Upper lobe of right lung (tissue), 1 donor: Measurements from ENCODE around the gene FABP1. TPM values are rescaled to one million over a fixed set of nuclear protein-coding genes. Genes with fewer than 3 reads are reported as not detected.

Source experiments
- ATAC-seq: fragments of 200-7000 bp; cut with Tn5 transposase; one replicate; pipeline ENCODE4 v1.9.1; 2020; ENCODE audit warnings: mild to moderate bottlenecking, moderate library complexity
- DNase-seq: peaks from one replicate; pipeline ENCODE4 v3.0.0-alpha.2; 2020
- H3K27ac ChIP-seq: fragments of 200-600 bp; one replicate; pipeline ENCODE4 v1.8.0; 2022
- H3K27me3 ChIP-seq: fragments of 200-600 bp; one replicate; pipeline ENCODE4 v1.8.0; 2022; ENCODE audit warnings: mild to moderate bottlenecking
- H3K36me3 ChIP-seq: fragments of 200-600 bp; one replicate; pipeline ENCODE4 v1.8.0; 2022
- H3K4me1 ChIP-seq: fragments of 200-600 bp; one replicate; pipeline ENCODE4 v1.8.0; 2022
- H3K4me3 ChIP-seq: fragments of 200-600 bp; one replicate; pipeline ENCODE4 v1.8.0; 2022; ENCODE audit warnings: mild to moderate bottlenecking
- H3K9me3 ChIP-seq: fragments of 200-600 bp; one replicate; pipeline ENCODE4 v1.8.0; 2022
- CTCF ChIP-seq: fragments of 200-600 bp; IDR thresholded peaks from one replicate; pipeline ENCODE4 v1.8.0; 2022; ENCODE audit warnings: antibody characterized with exemption
- intact Hi-C: fragments of 100-400 bp; cut with DNase I; formaldehyde crosslinking; loops from one replicate; pipeline ENCODE4 v1.11.0; 2022
- long read RNA-seq: library from polyadenylated mRNA; unstranded; transcript quantifications from one replicate; pipeline ENCODE4 v2.0.0, GENCODE V29; 2021
- total RNA-seq: library from RNA; stranded (reverse); fragmentation: NEBNext Ultra II Directional; extraction: Animal tissue kit (Norgen Biotek cat#: 25700); gene quantifications from one replicate; pipeline ENCODE4 v1.2.1, GENCODE V29; 2021
- donor health status: DM: no; HTN: yes; CAD: no; lungs with severe emphysema.

Gene FABP1
- total RNA-seq, result not detected
- long read RNA-seq, result 0 reads

- intact Hi-C loops, result no loop called here
- no peak within 1 kb of the TSS for H3K4me3 ChIP-seq
- H3K4me1 ChIP-seq, result no peaks in the 10 kb centered on the region
- DNase-seq (no peak), ATAC-seq (no peak)
- H3K27me3 ChIP-seq, result no peaks in the 10 kb centered on the region
- no peak for TF ChIP-seq CTCF
- H3K36me3 ChIP-seq, result no peaks in the 10 kb centered on the region
- H3K9me3 ChIP-seq, result no peaks in the 10 kb centered on the region
- no peak within 1 kb of the TSS for H3K27ac ChIP-seq
Measured at GRCh38 chr2:88127888-88128653, at the start of gene FABP1. FABP1 (minus strand) TSS chr2:88128062; CDS start chr2:88128017, 45 bp downstream.

GRCh38 chr2:88177556-88177955 lies 49.7 kb upstream of the FABP1 start:
- H3K4me1 ChIP-seq, result no peaks in the 10 kb centered on the region
- no peak overlapping the region for H3K4me3 ChIP-seq
- H3K27me3 ChIP-seq, result no peaks in the 10 kb centered on the region
- ATAC-seq, result peak; percentile 44
- H3K36me3 ChIP-seq, result peaks cover 7% of the 10 kb centered on the region
- intact Hi-C loops, result no loop called here
- H3K27ac ChIP-seq, result no peak overlapping the region
- no peak for TF ChIP-seq CTCF
- DNase-seq, result no peak
- no peaks in the 10 kb centered on the region for H3K9me3 ChIP-seq

- Histone ChIP-seq H3K9me3 (no peaks in the 10 kb centered on the region), H3K4me1 (peaks cover under 1% of the 10 kb centered on the region), H3K36me3 (peaks cover 7% of the 10 kb centered on the region), H3K4me3 (no peak overlapping the region), H3K27ac (no peak overlapping the region), H3K27me3 (no peaks in the 10 kb centered on the region)
- ATAC-seq (no peak), DNase-seq (no peak)
- TF ChIP-seq CTCF, result no peak
- intact Hi-C loops, result no loop called here
Measured at GRCh38 chr2:88176352-88176984, 48.6 kb upstream of the FABP1 start.

GRCh38 chr2:88172882-88173281 lies 45.0 kb upstream of the FABP1 start:
- Histone ChIP-seq H3K27me3 (no peaks in the 10 kb centered on the region), H3K36me3 (no peaks in the 10 kb centered on the region), H3K4me1 (peaks cover 11% of the 10 kb centered on the region), H3K4me3 (no peak overlapping the region), H3K27ac (no peak overlapping the region), H3K9me3 (no peaks in the 10 kb centered on the region)
- ATAC-seq (no peak), DNase-seq (no peak)
- TF ChIP-seq CTCF, result no peak
- intact Hi-C loops, result no loop called here

GRCh38 chr2:88171966-88172365 lies 44.1 kb upstream of the FABP1 start:
- ATAC-seq (no peak), DNase-seq (no peak)
- intact Hi-C loops, result no loop called here
- Histone ChIP-seq H3K4me1 (peaks cover 11% of the 10 kb centered on the region), H3K36me3 (no peaks in the 10 kb centered on the region), H3K27ac (no peak overlapping the region), H3K27me3 (no peaks in the 10 kb centered on the region), H3K9me3 (no peaks in the 10 kb centered on the region), H3K4me3 (no peak overlapping the region)
- TF ChIP-seq CTCF, result no peak
